Panc1 (cell line): ENCODE measurements around the gene SLC10A1. TPM values are rescaled to one million over a fixed set of nuclear protein-coding genes. Genes with fewer than 3 reads are reported as not detected.

ENCODE experiments used
- ATAC-seq: fragments of 200-7000 bp; cut with Tn5 transposase; 2 replicates; pipeline ENCODE4 v1.9.1; 2020; ENCODE audit warnings: mild to moderate bottlenecking, moderate library complexity
- BruUV-seq: library from RNA; stranded (reverse); fragments of 400-500 nt; replicated peaks from 2 replicates; lab custom pipeline; 2021; lab: Mats Ljungman, UMichigan
- CTCF ChIA-PET: fragments of 300-600 bp; sonication (Branson Sonifier 250); formaldehyde crosslinking; loops from one replicate; lab custom pipeline; 2022; ENCODE audit warnings: antibody characterized with exemption; lab: Charles Lee
- POLR2A ChIA-PET: fragments of 300-600 bp; sonication (Branson Sonifier 250); formaldehyde crosslinking; loops from one replicate; lab custom pipeline; 2022; ENCODE audit warnings: antibody characterized with exemption; lab: Charles Lee
- DNase-seq: peaks from one replicate; pipeline ENCODE4 v3.0.0-alpha.2; 2010; ENCODE audit warnings: low read depth, low spot score
- H3K27ac ChIP-seq: 2 replicates; pipeline ENCODE4 v1.5.1; 2011; ENCODE audit warnings: mild to moderate bottlenecking, low read length, inconsistent platforms
- H3K27me3 ChIP-seq: fragments of 200-500 bp; sonication (Bioruptor generic); 2 replicates; pipeline ENCODE4 v1.6.0; 2014; ENCODE audit warnings: low read length, inconsistent platforms; ENCODE audit not compliant: control insufficient read depth, insufficient read depth
- H3K36me3 ChIP-seq: fragments of 200-500 bp; sonication (Bioruptor generic); 2 replicates; pipeline ENCODE4 v1.5.1; 2014; ENCODE audit warnings: inconsistent platforms, mild to moderate bottlenecking, low read length, moderate library complexity; ENCODE audit not compliant: control insufficient read depth, insufficient read depth
- H3K4me1 ChIP-seq: 2 replicates; pipeline ENCODE4 v1.5.1; 2011; ENCODE audit warnings: inconsistent platforms, mild to moderate bottlenecking, low read length, moderate library complexity; ENCODE audit not compliant: control insufficient read depth, insufficient read depth
- H3K4me3 ChIP-seq, 2 experiments: 2 replicates each; pipeline ENCODE4 v1.5.1; 2011 to 2012; ENCODE audit warnings: low read depth in 2 of 2, low read length in 2 of 2, mild to moderate bottlenecking in 2 of 2, inconsistent platforms in 1 of 2, moderate library complexity in 1 of 2
- H3K9me3 ChIP-seq: fragments of 200-500 bp; sonication (Bioruptor generic); 2 replicates; pipeline ENCODE4 v1.5.1; 2014; ENCODE audit warnings: low read depth, mild to moderate bottlenecking, inconsistent platforms, low read length, moderate library complexity; ENCODE audit not compliant: control insufficient read depth, insufficient read depth
- POLR2AphosphoS5 ChIP-seq: IDR thresholded peaks from 2 replicates; pipeline ENCODE4 v1.6.1; 2012; ENCODE audit warnings: mild to moderate bottlenecking, low read depth, low read length, moderate library complexity
- REST ChIP-seq, 2 experiments: IDR thresholded peaks; 2 replicates each; pipeline ENCODE4 v1.6.1; 2011 to 2012; ENCODE audit warnings: low read depth in 2 of 2, control low read depth in 1 of 2, low read length in 1 of 2, mild to moderate bottlenecking in 1 of 2, moderate library complexity in 1 of 2; ENCODE audit not compliant: insufficient read depth in 1 of 2
- SIN3A ChIP-seq: IDR thresholded peaks from 2 replicates; pipeline ENCODE4 v1.6.1; 2012; ENCODE audit warnings: low read depth, mild to moderate bottlenecking, low read length, moderate library complexity, borderline replicate concordance; ENCODE audit not compliant: insufficient read depth
- TCF7L2 ChIP-seq: IDR thresholded peaks from 2 replicates; pipeline ENCODE4 v1.6.1; 2011; ENCODE audit warnings: mild to moderate bottlenecking, low read depth, low read length, inconsistent platforms
- in situ Hi-C: cut with HindIII; loops from 2 replicates; pipeline ENCODE4 v1.10.0; 2016; ENCODE audit warnings: low sequenced_read_pairs, low pct_unique_long_range_greater_than_20kb
- intact Hi-C: fragments of 100-400 bp; cut with micrococcal nuclease; formaldehyde crosslinking; loops from one replicate; pipeline ENCODE4 v1.10.0; 2022; ENCODE audit not compliant: unreplicated experiment
- total RNA-seq: library from RNA; stranded (reverse); gene quantifications from one replicate; pipeline ENCODE4 v1.2.1, GENCODE V29; 2021; ENCODE audit not compliant: unreplicated experiment
- TF ChIP-seq, protein P1 (sequence below): fragments of 450-650 bp; IDR thresholded peaks from 2 replicates; pipeline ENCODE4 v1.5.1; 2017; ENCODE audit warnings: mild to moderate bottlenecking

SLC10A1 gene
- total RNA-seq, 1 experiment from 2014 or later, result not detected

DNA sequence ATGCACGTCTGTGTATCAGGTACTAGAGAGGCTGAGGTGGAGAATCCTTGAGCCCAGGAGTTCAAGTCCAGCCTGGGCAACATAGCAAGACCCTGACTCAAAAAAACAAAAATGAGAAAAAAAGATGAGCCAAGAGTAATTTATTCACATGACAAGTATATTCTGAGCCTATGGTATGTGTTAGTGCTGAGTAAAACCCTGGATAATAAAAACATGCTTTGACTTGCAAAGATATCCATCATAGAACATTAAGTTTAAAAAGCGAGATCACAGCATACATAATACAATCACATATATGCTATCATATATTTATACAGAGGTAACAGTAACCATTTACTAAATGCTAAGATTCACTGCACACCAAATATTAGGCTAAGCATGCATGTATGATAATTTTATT lies 23.9 kb upstream of the SLC10A1 start:
- TF ChIP-seq, protein P1, sequence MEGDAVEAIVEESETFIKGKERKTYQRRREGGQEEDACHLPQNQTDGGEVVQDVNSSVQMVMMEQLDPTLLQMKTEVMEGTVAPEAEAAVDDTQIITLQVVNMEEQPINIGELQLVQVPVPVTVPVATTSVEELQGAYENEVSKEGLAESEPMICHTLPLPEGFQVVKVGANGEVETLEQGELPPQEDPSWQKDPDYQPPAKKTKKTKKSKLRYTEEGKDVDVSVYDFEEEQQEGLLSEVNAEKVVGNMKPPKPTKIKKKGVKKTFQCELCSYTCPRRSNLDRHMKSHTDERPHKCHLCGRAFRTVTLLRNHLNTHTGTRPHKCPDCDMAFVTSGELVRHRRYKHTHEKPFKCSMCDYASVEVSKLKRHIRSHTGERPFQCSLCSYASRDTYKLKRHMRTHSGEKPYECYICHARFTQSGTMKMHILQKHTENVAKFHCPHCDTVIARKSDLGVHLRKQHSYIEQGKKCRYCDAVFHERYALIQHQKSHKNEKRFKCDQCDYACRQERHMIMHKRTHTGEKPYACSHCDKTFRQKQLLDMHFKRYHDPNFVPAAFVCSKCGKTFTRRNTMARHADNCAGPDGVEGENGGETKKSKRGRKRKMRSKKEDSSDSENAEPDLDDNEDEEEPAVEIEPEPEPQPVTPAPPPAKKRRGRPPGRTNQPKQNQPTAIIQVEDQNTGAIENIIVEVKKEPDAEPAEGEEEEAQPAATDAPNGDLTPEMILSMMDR, result no peak
- no peak for TF ChIP-seq TCF7L2
- TF ChIP-seq SIN3A, result no peak
- TF ChIP-seq REST (IDR thresholded peaks at IDR 0.05; ENCODE audit: insufficient read depth in 1 of 2, low read depth in 2 of 2, low read length in 1 of 2), result no peak
- TF ChIP-seq POLR2AphosphoS5, result no peak
- Histone ChIP-seq H3K36me3 (no peaks in the 10 kb centered on the region), H3K9me3 (no peaks in the 10 kb centered on the region), H3K27ac (no peak overlapping the region), H3K4me3 (no peak overlapping the region), H3K4me1 (no peaks in the 10 kb centered on the region), H3K27me3 (no peaks in the 10 kb centered on the region)
- DNase-seq (no peak), ATAC-seq (no peak)
- intact Hi-C loops, result no loop called here
- ChIA-PET POLR2A (no interaction called here), CTCF (no interaction called here)
- in situ Hi-C loops, result no loop called here
- BruUV-seq, result no TSS peak

DNA sequence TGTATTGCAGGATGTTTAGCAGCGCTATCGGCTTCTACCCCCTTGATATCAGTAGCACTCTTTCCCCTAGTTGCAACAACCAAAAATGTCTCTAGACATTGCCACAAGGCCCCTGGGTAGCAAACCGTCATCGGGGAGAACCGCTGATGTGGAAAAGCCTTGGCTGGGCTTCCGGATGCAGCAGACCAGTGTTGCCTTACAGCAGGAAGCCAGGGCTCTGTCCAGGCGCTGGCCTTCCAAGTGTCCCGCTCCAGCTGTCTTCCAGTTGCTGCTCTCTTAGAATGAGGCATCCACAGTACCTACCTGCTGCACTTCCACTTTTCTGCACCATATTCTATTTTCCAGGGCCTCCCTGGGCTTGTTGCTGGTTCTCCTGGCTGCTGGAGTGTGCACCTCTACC lies 22.6 kb upstream of the SLC10A1 start:
- DNase-seq, result no peak
- Histone ChIP-seq H3K36me3 (no peaks in the 10 kb centered on the region), H3K27ac (no peak overlapping the region), H3K27me3 (no peaks in the 10 kb centered on the region), H3K4me1 (no peaks in the 10 kb centered on the region), H3K4me3 (no peak overlapping the region), H3K9me3 (no peaks in the 10 kb centered on the region)
- ChIA-PET CTCF (no interaction called here), POLR2A (no interaction called here)
- BruUV-seq, result no TSS peak
- 0 out of 2 replicates have a peak, but pooled peaks have one; percentile 38 for ATAC-seq
- intact Hi-C loops, result loop anchor here (10.0 kb wide), 1 partner anchor 495 kb away; no protein-coding TSS in a partner anchor
- in situ Hi-C loops, result no loop called here
- TF ChIP-seq POLR2AphosphoS5 (no peak), TCF7L2 (no peak), REST (IDR thresholded peaks at IDR 0.05; ENCODE audit: insufficient read depth in 1 of 2, low read depth in 2 of 2, low read length in 1 of 2) (no peak)
- TF ChIP-seq, protein P1, result no peak
